ES-I3 (cell line): ENCODE measurements around the gene ISOC2.

ENCODE experiments used
- H3K36me3 ChIP-seq: 2 replicates; pipeline ENCODE4 v1.6.1; 2013; ENCODE audit warnings: mild to moderate bottlenecking, low read length, control low read depth, moderate library complexity; ENCODE audit not compliant: insufficient read depth
- H3K4me1 ChIP-seq: 2 replicates; pipeline ENCODE4 v1.6.1; 2013; ENCODE audit warnings: mild to moderate bottlenecking, control low read depth, low read length; ENCODE audit not compliant: insufficient read depth
- H3K9ac ChIP-seq: 2 replicates; pipeline ENCODE4 v1.6.1; 2013; ENCODE audit warnings: low read depth, mild to moderate bottlenecking, low read length, moderate library complexity
- H3K9me3 ChIP-seq: 2 replicates; pipeline ENCODE4 v1.6.1; 2013; ENCODE audit warnings: mild to moderate bottlenecking, low read length, moderate library complexity; ENCODE audit not compliant: control insufficient read depth, insufficient read depth

The ISOC2 gene

GRCh38 chr19:55485439-55486011, 24.1 kb upstream of the ISOC2 start:
- Histone ChIP-seq H3K36me3 (no peaks in the 10 kb centered on the region), H3K4me1 (peaks cover 18% of the 10 kb centered on the region; the same call in 1 of the 2 replicates), H3K9me3 (no peaks in the 10 kb centered on the region), H3K9ac (peak overlapping the region; percentile 83)

- peak within 1 kb of the TSS; percentile 83 for H3K9ac ChIP-seq
- H3K9me3 ChIP-seq = no peaks in the 10 kb centered on the region
- H3K4me1 ChIP-seq = peaks cover 18% of the 10 kb centered on the region; the same call in 1 of the 2 replicates
- no peaks in the 10 kb centered on the region for H3K36me3 ChIP-seq
Measured at GRCh38 chr19:55484593-55485438, 23.4 kb upstream of the ISOC2 start, which contains the start of gene NAT14. TSS of gene NAT14 (plus strand) at chr19:55485188. CDS start at chr19:55485709, 521 bp downstream.

GRCh38 chr19:55483706-55484592, 22.5 kb upstream of the ISOC2 start:
- no peaks in the 10 kb centered on the region for H3K36me3 ChIP-seq
- no peaks in the 10 kb centered on the region for H3K9me3 ChIP-seq
- H3K4me1 ChIP-seq = peaks cover 11% of the 10 kb centered on the region; the same call in 1 of the 2 replicates
- peak overlapping the region; percentile 83 for H3K9ac ChIP-seq

- no peaks in the 10 kb centered on the region for H3K36me3 ChIP-seq
- H3K4me1 ChIP-seq = peaks cover 11% of the 10 kb centered on the region; the same call in 1 of the 2 replicates
- H3K9me3 ChIP-seq = no peaks in the 10 kb centered on the region
- no peak overlapping the region for H3K9ac ChIP-seq
Measured at GRCh38 chr19:55482967-55483705, 21.7 kb upstream of the ISOC2 start.

GRCh38 chr19:55482156-55482961, 20.9 kb upstream of the ISOC2 start:
- Histone ChIP-seq H3K9ac (no peak overlapping the region; the same call in 1 of the 2 replicates), H3K36me3 (no peaks in the 10 kb centered on the region), H3K4me1 (peaks cover 11% of the 10 kb centered on the region; the same call in 1 of the 2 replicates)

GRCh38 chr19:55481794-55482155, 20.3 kb upstream of the ISOC2 start:
- no peaks in the 10 kb centered on the region for H3K36me3 ChIP-seq
- H3K4me1 ChIP-seq = peaks cover 5% of the 10 kb centered on the region; the same call in 1 of the 2 replicates
- H3K9me3 ChIP-seq = no peaks in the 10 kb centered on the region
- H3K9ac ChIP-seq = no peak overlapping the region

More at GRCh38 chr19:55482156-55482961, 20.9 kb upstream of the ISOC2 start:
- no peaks in the 10 kb centered on the region for H3K9me3 ChIP-seq

- no peaks in the 10 kb centered on the region for H3K9me3 ChIP-seq
- no peak overlapping the region for H3K9ac ChIP-seq
- peaks cover 4% of the 10 kb centered on the region; the same call in 1 of the 2 replicates for H3K4me1 ChIP-seq
Measured at GRCh38 chr19:55481148-55481793, 19.8 kb upstream of the ISOC2 start.

GRCh38 chr19:55479451-55480230, 18.2 kb upstream of the ISOC2 start:
- H3K4me1 ChIP-seq = peaks cover 4% of the 10 kb centered on the region; the same call in 1 of the 2 replicates

More at GRCh38 chr19:55481148-55481793, 19.8 kb upstream of the ISOC2 start:
- no peaks in the 10 kb centered on the region for H3K36me3 ChIP-seq

GRCh38 chr19:55479045-55479444, 17.6 kb upstream of the ISOC2 start:
- H3K36me3 ChIP-seq = no peaks in the 10 kb centered on the region
- no peaks in the 10 kb centered on the region for H3K9me3 ChIP-seq
- H3K9ac ChIP-seq = no peak overlapping the region
- H3K4me1 ChIP-seq = peaks cover 3% of the 10 kb centered on the region; the same call in 1 of the 2 replicates

More at GRCh38 chr19:55479451-55480230, 18.2 kb upstream of the ISOC2 start:
- H3K36me3 ChIP-seq = no peaks in the 10 kb centered on the region
- H3K9ac ChIP-seq = no peak overlapping the region
- H3K9me3 ChIP-seq = no peaks in the 10 kb centered on the region

- Histone ChIP-seq H3K4me1 (peaks cover 8% of the 10 kb centered on the region; the same call in 1 of the 2 replicates), H3K9me3 (no peaks in the 10 kb centered on the region), H3K36me3 (no peaks in the 10 kb centered on the region), H3K9ac (no peak overlapping the region)
Measured at GRCh38 chr19:55478364-55478763, 16.9 kb upstream of the ISOC2 start.

GRCh38 chr19:55477905-55478304, 16.5 kb upstream of the ISOC2 start:
- Histone ChIP-seq H3K36me3 (no peaks in the 10 kb centered on the region), H3K4me1 (peaks cover 13% of the 10 kb centered on the region; the same call in 1 of the 2 replicates), H3K9ac (no peak overlapping the region), H3K9me3 (no peaks in the 10 kb centered on the region)
